Measurements from ENCODE around the gene SEZ6.

The SEZ6 gene

GRCh38 chr17:29004081-29004692, 1.6 kb downstream of the SEZ6 start:
- H3K4me3 ChIP-seq (ENCODE audit: low read depth, low read length): no peak overlapping the region
- no peak for DNase-seq (ENCODE audit: low read depth)
- no peak for TF ChIP-seq CTCF (IDR thresholded peaks at IDR 0.05; ENCODE audit: insufficient read depth, low read depth, low read length, missing control alignments)

- DNase-seq (ENCODE audit: low read depth): no peak
- H3K4me3 ChIP-seq (ENCODE audit: low read depth, low read length): no peak overlapping the region
- TF ChIP-seq CTCF (IDR thresholded peaks at IDR 0.05; ENCODE audit: insufficient read depth, low read depth, low read length, missing control alignments): no peak
Measured at GRCh38 chr17:29003289-29003688, 2.5 kb downstream of the SEZ6 start.

GRCh38 chr17:29002811-29003210, 3.0 kb downstream of the SEZ6 start:
- H3K4me3 ChIP-seq (ENCODE audit: low read depth, low read length): no peak overlapping the region
- no peak for DNase-seq (ENCODE audit: low read depth)
- TF ChIP-seq CTCF (IDR thresholded peaks at IDR 0.05; ENCODE audit: insufficient read depth, low read depth, low read length, missing control alignments): no peak

GRCh38 chr17:29000973-29001372, 4.9 kb downstream of the SEZ6 start:
- no peak overlapping the region for H3K4me3 ChIP-seq (ENCODE audit: low read depth, low read length)
- TF ChIP-seq CTCF (IDR thresholded peaks at IDR 0.05; ENCODE audit: insufficient read depth, low read depth, low read length, missing control alignments): no peak
- DNase-seq (ENCODE audit: low read depth): no peak

GRCh38 chr17:28999206-28999605, 6.6 kb downstream of the SEZ6 start:
- DNase-seq (ENCODE audit: low read depth): no peak
- H3K4me3 ChIP-seq (ENCODE audit: low read depth, low read length): no peak overlapping the region
- no peak for TF ChIP-seq CTCF (IDR thresholded peaks at IDR 0.05; ENCODE audit: insufficient read depth, low read depth, low read length, missing control alignments)

GRCh38 chr17:28997806-28998205, 8.0 kb downstream of the SEZ6 start:
- no peak overlapping the region for H3K4me3 ChIP-seq (ENCODE audit: low read depth, low read length)
- DNase-seq (ENCODE audit: low read depth): no peak
- no peak for TF ChIP-seq CTCF (IDR thresholded peaks at IDR 0.05; ENCODE audit: insufficient read depth, low read depth, low read length, missing control alignments)

GRCh38 chr17:28996554-28997096, 9.2 kb downstream of the SEZ6 start:
- no peak for DNase-seq (ENCODE audit: low read depth)
- no peak for TF ChIP-seq CTCF (IDR thresholded peaks at IDR 0.05; ENCODE audit: insufficient read depth, low read depth, low read length, missing control alignments)
- no peak overlapping the region for H3K4me3 ChIP-seq (ENCODE audit: low read depth, low read length)
